ENCODE data around the gene FYN. TPM values are rescaled to one million over a fixed set of nuclear protein-coding genes. Genes with fewer than 3 reads are reported as not detected.

Gene FYN
- total RNA-seq, 1 experiment from 2014 or later: 18.5 TPM

GRCh38 chr6:111884068-111884467 lies 10.8 kb upstream of the FYN start:
- BruUV-seq (replicated peaks): no TSS peak
- Histone ChIP-seq H3K9ac (ENCODE audit: low read length) (no peak overlapping the region), H3K4me1 (ENCODE audit: control insufficient read depth in 1 of 2, insufficient read depth in 2 of 2, low read length in 2 of 2) (no peaks in the 10 kb centered on the region), H3K36me3 (ENCODE audit: control insufficient read depth in 1 of 2, insufficient read depth in 2 of 2, low read length in 2 of 2) (no peaks in the 10 kb centered on the region), H3K79me2 (ENCODE audit: insufficient read depth, low read length) (no peaks in the 10 kb centered on the region), H3K27ac (ENCODE audit: low read depth, low read length) (no peak overlapping the region), H3K9me3 (ENCODE audit: control insufficient read depth in 1 of 2, insufficient read depth in 1 of 2, low read depth in 1 of 2, low read length in 2 of 2) (no peaks in the 10 kb centered on the region), H2AFZ (ENCODE audit: low read depth, low read length, poor library complexity, severe bottlenecking) (no peak overlapping the region), H3K9me2 (ENCODE audit: insufficient read depth) (no peaks in the 10 kb centered on the region), H3K4me3 (replicated peaks in 1 of 2; ENCODE audit: low read depth in 1 of 2, low read length in 2 of 2) (no peak overlapping the region), H3K27me3 (ENCODE audit: insufficient read depth, low read length) (no peaks in the 10 kb centered on the region), H4K20me1 (ENCODE audit: insufficient read depth) (no peaks in the 10 kb centered on the region), H3K4me2 (ENCODE audit: low read length) (no peak overlapping the region)
- no peak for TF ChIP-seq ELF1 (IDR thresholded peaks at IDR 0.05; ENCODE audit: borderline replicate concordance, low read depth)
- TF ChIP-seq YY1 (IDR thresholded peaks at IDR 0.05; ENCODE audit: extremely low read depth, insufficient replicate concordance, low read depth, low read length): no peak
- TF ChIP-seq POLR2A (IDR thresholded peaks at IDR 0.05; ENCODE audit: borderline replicate concordance, extremely low read depth, insufficient read depth, insufficient read length): no peak
- TF ChIP-seq MAX (IDR thresholded peaks at IDR 0.05): no peak
- TF ChIP-seq EGR1 (IDR thresholded peaks at IDR 0.05; ENCODE audit: low read depth): no peak
- no peak for TF ChIP-seq CTCF (IDR thresholded peaks at IDR 0.05 in 2 of 3, conservative IDR thresholded peaks at IDR 0.05 in 1 of 3; ENCODE audit: borderline replicate concordance in 1 of 3, insufficient read depth in 1 of 3, low read depth in 2 of 3, low read length in 2 of 3)
- TF ChIP-seq EZH2 (IDR thresholded peaks at IDR 0.05): no peak
- TF ChIP-seq EZH2phosphoT487 (IDR thresholded peaks at IDR 0.05; ENCODE audit: borderline replicate concordance): no peak
- TF ChIP-seq JUND (IDR thresholded peaks at IDR 0.05): no peak
- TF ChIP-seq CBX3 (IDR thresholded peaks at IDR 0.05; ENCODE audit: low read depth): no peak
- no peak for TF ChIP-seq ATF3 (IDR thresholded peaks at IDR 0.05)
- no peak for TF ChIP-seq ZBTB33 (IDR thresholded peaks at IDR 0.05; ENCODE audit: extremely low read depth, insufficient replicate concordance, low read length)
- no peak for TF ChIP-seq SIN3A (IDR thresholded peaks at IDR 0.05; ENCODE audit: low read depth)
- RAD21 ChIA-PET (ENCODE audit: low non-redundant PET in 1 of 2, low total read pairs in 2 of 2, uncharacterized antibody in 2 of 2, unreplicated experiment in 2 of 2): no interaction called here
- intact Hi-C loops (cut with micrococcal nuclease): no loop called here
- CTCF ChIA-PET: no interaction called here
- no peak for ATAC-seq
- DNase-seq (ENCODE audit: low read depth, low spot score): no peak
- POLR2A ChIA-PET: no interaction called here
